GM19023 (cell line): ENCODE results near the gene CFAP119.

Experiments
- ATAC-seq: cut with Tn5 transposase; IDR thresholded peaks from one replicate; pipeline ENCODE4 v1.9.1; 2021; ENCODE audit warnings: mild to moderate bottlenecking, moderate library complexity; ENCODE audit not compliant: unreplicated experiment

CFAP119 gene

DNA sequence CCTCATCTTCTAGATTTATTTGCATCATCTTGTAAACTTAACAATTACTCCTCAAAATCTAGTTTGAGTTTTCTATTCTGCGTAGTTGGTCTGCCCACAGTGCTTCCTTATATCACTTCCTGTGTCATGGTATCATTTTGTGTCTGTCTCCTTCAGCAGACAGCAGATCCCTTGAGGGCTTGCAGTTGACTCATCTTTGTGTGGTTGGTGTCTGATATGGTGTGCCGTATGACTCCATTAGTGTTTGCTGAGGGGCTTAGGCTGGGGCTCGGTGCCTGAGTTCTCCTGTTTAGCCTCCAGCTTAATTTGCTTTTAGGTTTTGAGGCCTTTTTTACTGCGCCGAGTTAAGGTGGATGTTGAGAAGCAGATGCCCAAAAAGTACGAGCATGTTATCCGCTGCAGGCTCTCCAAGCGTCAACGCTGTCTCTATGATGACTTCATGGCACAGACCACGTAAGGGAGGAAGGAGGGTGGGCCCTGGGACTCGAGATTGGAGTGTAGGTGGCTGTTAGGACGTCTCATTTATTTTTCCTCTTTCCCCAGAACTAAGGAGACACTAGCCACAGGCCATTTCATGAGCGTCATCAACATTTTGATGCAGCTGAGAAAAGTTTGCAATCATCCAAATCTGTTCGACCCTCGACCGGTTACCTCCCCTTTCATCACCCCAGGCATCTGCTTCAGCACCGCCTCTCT lies 46.0 kb downstream of the CFAP119 start:
- no peak for ATAC-seq

DNA sequence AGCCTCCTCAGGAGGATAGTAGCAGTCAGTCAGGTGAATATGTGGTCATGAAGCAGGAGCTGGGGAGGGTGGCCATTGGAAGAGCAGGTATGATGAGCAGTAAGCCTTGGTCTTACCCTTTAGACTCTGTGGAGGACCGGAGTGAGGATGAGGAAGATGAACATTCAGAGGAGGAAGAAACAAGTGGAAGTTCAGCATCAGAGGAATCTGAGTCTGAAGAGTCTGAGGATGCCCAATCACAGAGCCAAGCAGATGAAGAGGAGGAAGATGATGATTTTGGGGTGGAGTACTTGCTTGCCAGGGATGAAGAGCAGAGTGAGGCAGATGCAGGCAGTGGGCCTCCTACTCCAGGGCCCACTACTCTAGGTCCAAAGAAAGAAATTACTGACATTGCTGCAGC lies 50.1 kb downstream of the CFAP119 start:
- ATAC-seq = no peak

DNA sequence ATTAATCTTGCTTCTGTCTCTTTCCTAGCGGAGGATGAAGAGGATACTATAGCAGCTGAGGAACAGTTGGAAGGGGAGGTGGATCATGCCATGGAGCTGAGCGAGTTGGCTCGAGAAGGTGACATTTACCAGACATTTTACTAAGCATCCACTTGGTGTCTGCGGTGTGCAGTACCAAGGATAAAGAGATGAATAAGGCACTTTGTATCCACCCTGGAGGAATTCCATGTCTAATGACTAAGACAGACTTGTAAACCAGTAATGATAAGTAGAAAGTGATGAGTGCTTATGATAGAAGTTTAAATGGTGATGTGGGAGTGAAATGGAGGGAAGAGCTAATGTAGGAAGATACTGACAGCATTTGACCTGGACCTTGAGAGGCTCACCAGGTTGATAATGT lies 50.9 kb downstream of the CFAP119 start:
- ATAC-seq = no peak
